HG02610 (cell line): Measurements from ENCODE around the gene AJM1.

Experiments
- ATAC-seq: cut with Tn5 transposase; IDR thresholded peaks from one replicate; pipeline ENCODE4 v1.9.1; 2021; ENCODE audit warnings: mild to moderate bottlenecking, moderate library complexity; ENCODE audit not compliant: unreplicated experiment

Gene AJM1

DNA sequence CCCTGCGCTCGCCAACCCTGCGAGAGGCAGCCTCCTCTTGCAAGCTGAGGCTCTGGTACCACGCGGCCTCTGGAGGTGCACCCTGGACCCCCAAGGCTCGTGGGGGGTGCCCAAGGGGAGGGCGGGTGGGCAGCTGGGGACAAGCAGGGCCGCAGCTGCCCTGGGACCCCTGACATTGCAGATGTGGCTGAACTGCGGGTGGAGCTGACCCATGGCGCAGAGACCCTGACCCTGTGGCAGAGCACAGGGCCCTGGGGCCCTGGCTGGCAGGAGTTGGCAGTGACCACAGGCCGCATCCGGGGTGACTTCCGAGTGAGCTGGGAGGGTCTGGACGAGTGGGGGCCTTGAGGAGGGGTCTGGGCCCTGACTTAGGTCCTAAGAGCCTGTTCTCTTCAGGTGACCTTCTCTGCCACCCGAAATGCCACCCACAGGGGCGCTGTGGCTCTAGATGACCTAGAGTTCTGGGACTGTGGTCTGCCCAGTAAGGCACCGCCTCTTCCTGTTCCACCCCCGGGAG lies 11.4 kb downstream of the AJM1 start:
- ATAC-seq, result no peak

DNA sequence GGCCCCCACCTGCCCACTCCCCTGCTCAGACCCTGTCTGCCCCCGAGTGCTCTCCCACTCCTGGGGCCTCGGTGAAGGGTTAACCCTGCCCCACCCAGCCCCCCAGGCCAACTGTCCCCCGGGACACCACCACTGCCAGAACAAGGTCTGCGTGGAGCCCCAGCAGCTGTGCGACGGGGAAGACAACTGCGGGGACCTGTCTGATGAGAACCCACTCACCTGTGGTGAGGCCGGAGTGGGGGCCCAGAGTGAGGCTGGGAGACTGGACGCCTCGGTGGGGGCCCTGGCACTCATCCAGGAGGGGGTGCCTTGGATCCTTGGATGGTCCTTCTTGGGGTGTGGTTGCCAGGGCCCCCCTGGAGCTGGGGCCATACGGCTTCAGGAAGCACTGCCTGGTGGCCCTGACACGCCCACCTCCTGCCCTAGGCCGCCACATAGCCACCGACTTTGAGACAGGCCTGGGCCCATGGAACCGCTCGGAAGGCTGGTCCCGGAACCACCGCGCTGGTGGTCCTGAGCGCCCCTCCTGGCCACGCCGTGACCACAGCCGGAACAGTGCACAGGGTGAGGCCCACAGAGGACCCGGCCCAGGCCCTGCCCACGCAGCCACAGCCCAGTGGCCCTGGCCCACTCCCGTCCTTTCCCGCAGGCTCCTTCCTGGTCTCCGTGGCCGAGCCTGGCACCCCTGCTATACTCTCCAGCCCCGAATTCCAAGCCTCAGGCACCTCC lies 12.0 kb downstream of the AJM1 start:
- ATAC-seq, result no peak

DNA sequence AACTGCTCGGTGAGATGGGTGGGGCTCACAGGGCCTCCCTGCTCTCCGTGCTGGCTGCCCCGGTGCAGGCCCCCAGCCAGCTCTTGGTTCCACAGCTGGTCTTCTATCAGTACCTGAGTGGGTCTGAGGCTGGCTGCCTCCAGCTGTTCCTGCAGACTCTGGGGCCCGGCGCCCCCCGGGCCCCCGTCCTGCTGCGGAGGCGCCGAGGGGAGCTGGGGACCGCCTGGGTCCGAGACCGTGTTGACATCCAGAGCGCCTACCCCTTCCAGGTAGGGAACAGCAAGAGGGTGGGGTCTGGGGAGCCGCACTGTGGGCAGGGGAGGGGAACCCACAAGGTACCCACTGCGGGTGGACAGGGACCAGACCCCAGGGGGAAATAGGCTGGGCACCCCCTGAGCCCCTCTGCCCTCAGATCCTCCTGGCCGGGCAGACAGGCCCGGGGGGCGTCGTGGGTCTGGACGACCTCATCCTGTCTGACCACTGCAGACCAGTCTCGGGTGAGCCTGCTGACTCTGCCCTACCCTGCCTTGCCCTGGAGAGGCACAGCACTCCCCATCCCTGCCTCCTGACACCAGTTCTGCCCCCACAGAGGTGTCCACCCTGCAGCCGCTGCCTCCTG lies 12.7 kb downstream of the AJM1 start:
- no peak for ATAC-seq

DNA sequence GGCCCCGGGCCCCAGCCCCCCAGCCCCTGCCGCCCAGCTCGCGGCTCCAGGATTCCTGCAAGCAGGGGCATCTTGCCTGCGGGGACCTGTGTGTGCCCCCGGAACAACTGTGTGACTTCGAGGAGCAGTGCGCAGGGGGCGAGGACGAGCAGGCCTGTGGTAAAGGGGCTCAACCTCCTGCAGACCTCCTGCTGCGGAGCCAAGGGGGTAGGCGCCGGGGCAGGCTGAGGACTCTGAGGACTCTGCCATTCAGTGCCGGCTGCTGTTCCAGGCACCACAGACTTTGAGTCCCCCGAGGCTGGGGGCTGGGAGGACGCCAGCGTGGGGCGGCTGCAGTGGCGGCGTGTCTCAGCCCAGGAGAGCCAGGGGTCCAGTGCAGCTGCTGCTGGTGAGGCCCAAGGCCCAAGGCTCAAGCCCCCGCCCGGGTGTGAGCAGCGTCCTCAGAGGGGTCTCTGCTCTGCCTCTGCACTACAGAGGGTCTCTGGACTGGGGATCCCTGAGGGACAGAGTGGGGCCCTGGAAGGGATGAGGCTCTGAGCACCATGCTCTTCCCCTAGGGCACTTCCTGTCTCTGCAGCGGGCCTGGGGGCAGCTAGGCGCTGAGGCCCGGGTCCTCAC lies 13.3 kb downstream of the AJM1 start:
- ATAC-seq, result no peak

DNA sequence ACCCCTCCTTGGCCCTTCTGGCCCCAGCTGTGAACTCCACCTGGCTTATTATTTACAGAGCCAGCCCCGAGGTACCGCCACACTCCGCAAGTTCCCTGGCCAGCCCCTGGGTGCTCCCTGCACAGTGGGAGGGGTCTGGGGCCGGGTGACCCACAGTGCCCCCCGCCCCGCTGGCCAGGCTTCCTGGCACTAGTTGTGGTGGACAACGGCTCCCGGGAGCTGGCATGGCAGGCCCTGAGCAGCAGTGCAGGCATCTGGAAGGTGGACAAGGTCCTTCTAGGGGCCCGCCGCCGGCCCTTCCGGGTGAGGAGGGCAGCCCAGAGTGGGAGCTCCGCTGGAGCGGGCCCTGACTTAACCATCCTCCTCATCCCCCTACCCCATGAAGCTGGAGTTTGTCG lies 13.8 kb downstream of the AJM1 start:
- no peak for ATAC-seq

DNA sequence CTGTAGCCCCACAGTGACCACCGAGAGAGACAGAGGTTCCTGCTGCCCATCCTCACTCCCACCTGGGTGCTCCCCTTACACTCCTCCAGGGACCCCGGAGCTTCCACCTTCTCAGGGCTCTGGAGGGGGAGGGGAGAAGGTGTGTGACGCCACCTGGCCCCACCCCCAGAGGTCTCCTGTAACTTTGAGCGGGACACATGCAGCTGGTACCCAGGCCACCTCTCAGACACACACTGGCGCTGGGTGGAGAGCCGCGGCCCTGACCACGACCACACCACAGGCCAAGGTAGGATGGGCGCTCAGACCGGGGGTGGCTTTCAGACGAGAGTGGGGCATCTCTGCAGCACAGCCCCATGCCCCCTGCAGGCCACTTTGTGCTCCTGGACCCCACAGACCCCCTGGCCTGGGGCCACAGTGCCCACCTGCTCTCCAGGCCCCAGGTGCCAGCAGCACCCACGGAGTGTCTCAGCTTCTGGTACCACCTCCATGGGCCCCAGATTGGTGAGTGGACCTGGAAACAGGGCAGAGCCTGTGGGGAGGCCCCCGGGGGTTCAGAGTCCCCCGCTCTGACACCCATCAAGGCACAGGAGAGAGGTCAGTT lies 14.4 kb downstream of the AJM1 start:
- ATAC-seq, result no peak

DNA sequence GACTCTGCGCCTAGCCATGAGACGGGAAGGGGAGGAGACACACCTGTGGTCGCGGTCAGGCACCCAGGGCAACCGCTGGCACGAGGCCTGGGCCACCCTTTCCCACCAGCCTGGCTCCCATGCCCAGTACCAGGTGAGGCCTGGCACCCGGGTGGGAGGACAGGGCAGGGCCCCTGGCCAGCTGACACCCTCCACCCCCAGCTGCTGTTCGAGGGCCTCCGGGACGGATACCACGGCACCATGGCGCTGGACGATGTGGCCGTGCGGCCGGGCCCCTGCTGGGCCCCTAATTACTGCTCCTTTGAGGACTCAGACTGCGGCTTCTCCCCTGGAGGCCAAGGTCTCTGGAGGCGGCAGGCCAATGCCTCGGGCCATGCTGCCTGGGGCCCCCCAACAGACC lies 14.9 kb downstream of the AJM1 start:
- ATAC-seq, result no peak

DNA sequence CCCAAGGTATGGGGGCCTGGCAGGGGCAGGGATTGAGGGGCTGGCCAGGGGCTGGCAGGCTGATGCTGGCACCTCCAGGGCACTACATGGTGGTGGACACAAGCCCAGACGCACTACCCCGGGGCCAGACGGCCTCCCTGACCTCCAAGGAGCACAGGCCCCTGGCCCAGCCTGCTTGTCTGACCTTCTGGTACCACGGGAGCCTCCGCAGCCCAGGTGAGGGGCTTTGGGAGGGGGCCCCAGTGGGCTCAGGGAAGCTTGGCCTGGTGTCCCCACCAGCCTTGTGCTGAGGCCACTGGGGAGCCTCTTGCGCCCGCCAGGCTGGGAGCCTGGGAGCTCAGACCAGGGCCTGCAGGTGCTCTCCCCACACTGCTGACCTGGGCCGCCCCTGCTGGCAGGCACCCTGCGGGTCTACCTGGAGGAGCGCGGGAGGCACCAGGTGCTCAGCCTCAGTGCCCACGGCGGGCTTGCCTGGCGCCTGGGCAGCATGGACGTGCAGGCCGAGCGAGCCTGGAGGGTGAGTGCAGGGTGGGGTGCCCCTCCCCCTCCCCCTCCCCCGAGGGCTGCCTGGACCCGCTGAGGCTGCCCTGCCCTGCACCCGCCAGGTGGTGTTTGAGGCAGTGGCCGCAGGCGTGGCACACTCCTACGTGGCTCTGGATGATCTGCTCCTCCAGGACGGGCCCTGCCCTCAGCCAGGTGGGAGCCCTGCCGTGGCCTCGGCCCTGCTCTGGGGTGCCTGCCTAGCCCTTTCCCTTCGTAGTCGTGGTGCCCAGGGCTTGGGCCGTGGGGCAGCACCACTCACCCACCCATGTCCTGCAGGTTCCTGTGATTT lies 15.5 kb downstream of the AJM1 start:
- ATAC-seq, result no peak

DNA sequence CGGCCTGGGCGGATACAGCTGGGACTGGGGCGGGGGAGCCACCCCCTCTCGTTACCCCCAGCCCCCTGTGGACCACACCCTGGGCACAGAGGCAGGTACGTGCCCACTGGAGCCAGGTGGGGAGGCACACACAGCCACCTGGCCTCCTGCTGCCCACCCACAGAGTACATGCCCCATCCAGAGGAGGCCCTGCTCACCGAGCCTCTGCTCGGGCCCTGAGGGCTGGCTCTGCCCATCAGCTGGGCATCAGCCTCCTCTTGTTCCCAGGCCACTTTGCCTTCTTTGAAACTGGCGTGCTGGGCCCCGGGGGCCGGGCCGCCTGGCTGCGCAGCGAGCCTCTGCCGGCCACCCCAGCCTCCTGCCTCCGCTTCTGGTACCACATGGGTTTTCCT lies 16.2 kb downstream of the AJM1 start:
- no peak for ATAC-seq

DNA sequence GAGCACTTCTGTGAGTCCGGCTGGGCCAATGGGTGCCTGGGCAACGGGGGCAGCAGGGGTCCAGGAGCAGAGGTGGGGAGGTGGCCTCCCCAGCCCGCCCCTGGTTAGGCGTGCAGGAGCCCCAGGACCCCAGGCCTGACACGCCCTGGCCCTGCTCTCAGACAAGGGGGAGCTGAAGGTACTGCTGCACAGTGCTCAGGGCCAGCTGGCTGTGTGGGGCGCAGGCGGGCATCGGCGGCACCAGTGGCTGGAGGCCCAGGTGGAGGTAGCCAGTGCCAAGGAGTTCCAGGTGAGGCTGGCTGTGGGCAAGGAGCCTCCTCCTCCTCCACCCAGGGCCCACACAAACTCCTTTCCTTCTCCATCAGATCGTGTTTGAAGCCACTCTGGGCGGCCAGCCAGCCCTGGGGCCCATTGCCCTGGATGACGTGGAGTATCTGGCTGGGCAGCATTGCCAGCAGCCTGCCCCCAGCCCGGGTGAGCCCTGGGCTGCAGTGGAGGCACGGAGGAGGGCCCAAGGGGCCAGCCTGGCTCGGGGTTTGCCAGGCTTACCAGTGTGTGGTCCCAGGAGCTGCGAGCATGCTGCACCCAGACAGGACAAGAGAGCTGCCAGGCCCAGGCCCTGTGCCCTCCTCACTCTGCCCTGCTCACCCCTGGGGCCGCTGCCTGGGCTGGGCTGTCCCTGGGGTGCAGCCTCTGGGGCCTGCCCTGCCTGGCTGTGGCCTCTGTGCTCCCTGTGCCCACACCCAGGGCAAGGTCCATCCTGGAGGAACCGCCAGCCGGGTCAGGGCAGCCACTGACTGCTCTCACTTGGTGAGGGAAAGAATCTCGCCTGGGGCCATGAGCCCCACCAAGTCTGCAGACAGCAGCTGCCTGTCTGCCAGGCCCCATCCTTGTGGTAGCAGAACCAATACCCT lies 16.8 kb downstream of the AJM1 start:
- no peak for ATAC-seq

DNA sequence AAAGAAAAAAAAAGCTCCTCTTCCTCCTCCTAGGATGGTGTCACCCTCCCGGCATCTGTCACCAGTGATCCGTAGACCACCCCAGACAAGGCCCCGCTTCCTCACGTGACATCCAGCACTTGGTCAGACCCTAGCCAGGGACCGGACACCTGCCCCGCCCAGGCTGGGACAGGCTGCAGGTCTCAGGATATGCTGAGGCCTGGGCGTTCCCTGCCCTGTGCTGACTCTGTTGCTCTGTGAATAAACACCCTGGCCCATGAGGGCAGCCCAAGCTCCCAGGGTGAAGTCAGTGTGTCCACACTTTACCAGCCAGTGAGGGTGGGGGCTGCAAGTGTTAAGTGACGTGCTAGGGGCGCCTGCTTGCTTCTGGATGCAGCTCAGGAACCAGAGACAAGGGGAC lies 18.3 kb downstream of the AJM1 start:
- no peak for ATAC-seq

DNA sequence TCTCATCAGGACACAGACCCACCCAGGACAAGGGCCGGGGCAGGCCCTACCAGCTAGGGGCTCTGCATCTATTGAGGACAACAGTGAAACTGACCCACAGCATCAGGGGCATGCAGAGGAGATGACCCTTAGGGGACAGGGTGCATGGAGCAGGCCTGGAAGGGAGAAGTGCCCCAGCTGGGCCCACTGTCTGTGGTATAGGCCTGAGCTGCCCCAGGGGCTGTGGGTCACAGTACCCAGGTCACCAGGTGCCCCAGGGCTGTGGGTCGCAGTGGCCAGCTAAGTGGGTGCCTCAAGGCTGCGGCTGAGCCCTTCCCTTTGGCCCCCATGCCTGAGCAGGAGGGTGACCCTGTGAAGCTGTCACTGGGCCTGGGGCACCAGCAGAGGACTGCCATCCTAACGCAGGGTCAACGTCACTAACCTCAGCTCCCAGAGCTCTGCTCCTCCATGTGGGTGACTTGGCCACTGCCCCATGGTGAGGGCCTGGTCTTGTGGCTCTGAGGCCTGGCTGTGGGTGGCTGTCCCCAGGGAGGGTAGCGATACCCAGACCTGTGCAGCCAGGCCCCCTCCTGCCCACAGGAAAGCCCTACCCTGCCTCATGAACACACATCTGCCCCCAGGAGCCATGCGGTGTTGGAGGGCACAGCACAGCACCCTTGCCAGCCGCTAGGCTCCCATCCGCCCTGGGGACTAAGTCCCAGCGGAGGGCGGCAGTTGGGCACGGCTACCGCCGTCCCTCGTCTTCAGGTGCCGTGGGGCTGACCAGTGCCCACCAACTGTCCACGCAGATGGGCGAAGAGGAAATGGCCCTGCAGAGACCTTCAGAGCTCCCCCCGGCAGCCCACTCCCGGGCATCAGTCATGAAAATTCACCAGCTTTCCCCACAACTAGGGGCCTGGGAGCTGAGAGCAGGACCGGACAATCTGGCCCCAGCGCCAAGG lies 18.9 kb downstream of the AJM1 start:
- no peak for ATAC-seq

DNA sequence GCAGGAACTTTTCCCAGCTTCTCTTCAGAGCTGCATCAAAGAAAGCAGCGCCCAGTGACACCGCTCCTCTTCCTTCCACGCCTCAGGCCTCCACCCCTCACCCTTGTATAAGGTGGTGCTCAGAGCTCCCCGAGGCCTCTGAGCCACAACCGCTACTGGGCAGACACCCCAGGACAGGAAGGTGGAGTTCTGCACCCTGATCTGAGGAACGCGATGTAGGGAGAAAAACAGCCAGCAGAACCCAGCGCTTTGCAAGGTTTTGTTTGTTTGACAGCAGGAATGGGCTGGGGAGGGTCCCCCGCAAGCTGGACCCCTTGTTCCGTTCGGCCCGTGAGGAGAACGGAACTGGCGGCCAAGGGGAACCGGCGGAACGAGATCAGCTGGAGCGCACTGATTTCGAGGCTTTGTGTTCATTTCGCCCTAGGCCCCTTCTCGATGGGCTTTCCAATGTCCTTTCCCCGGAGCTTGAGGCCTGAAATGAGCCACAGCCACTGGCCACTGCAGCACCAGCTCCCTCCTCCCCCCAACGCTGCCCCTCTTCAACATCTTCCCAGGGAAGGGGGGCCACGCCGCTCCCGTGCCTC lies 19.7 kb downstream of the AJM1 start:
- no peak for ATAC-seq

DNA sequence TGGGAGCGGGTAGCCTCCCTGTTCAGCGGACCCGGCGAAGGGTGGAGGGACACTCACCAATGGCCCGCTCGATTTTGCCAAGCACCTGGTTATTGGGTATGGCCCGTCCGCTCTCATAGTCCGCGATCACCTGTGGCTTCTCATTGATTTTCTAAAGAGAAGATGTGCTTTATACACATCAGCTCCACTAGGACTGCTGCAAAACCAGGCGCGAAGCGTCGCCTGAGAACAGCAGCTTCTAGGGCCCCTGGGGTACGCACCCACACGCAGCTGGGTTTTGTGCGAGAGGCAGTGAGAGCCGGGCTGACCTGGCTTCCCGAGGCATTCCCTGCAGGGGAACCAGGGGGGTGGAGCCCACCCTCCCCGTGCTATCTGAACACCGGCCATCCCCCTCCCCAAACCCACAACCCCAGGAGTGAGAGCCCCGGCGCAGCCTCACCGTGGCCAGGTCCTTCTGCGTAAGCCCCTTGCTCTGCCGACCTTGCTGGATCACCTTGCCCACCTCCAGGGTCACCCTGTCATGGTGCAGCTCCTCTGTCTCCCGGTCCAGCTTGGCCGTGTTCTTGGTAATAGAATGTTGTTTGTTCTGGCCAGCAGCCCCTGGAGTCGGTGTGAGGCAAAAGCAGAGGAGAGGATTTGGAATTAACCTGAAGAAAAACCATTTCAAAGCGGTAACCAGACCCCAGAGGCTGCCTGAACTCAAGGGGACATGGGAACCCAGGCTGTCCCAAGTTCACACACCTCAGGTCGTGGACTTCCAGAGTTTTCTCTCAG lies 20.8 kb downstream of the AJM1 start:
- no peak for ATAC-seq

DNA sequence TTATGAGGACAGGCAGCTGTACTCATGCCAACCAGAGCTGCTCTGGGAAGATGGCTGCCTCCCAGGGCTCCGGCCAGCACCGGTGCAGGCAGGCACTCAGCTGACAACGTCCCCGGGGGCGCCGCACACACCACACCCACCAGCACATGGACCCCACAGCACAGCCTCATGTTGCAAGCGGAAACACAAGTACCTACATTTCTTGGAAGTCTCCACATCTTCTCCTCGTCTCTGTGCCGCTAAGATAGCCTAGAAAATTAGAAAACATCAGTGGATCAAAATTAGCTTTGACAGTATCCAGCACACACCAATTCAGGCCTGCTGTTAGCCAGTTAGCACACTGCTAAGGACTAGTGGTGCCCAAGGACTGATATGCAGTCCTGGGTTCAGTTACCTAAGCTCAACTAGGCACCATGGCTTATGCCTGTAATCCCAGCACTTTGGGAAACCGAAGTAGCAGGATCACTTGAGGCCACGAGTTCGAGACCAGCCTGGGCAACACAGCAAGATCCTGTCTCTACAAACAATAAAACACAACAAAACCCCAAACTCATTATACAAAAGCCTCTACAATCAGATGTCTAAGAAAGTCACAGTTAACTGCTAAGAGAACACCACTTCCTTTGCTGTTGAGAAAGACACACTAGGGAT lies 21.5 kb downstream of the AJM1 start:
- no peak for ATAC-seq

DNA sequence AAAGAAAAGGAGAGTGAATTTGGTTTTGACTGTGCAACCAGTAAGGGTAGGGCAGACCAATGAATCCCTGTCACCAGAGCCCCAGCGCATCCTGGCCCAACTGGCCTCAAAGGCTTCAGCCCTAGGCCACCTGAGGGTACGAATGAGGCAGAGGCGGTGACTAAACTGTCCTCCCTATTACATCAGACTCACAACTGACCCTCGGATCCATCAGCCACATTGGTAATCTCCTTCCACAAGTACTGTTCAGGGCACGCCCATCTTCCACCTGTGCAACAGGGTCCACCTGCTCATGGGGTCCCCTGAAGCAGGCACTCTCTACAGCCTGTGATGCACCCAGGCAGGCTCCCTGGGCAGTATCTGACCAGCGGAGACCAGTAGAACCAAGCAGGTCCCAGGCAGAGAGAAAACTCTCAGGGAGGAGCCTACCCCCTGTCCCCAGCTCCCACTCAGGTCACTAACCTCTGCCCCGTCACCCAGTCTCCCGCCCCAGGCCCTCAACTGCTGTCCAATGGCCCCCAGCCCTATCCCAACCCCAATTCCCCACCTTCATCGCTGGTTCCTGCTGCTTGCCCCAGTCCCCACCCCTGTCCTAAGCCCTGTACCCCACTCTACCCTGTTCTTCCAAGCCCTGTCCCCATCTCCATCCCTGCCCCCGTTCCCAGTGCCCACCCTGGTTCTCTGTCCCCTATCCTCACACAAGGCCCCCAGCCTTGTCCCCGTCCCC lies 22.9 kb downstream of the AJM1 start:
- ATAC-seq, result no peak

DNA sequence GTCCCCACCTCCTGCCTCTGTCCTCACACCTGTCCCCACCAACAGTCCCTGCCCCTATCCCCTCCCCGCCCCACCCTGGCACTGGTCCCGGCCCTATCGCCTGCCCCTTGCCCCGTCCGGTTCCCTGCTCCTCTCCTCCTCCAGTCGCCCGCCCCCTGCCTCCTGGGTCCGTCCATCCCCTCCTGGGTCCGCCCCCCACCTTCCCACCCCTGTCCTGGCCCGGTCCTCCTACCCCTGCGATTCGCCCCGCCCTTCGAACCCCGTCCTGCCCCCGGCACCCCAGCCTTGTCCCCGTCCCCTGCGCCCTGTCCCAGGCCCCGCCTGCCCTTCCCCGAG lies 23.5 kb downstream of the AJM1 start:
- no peak for ATAC-seq
